ENCODE results near the gene ASB1. TPM values are rescaled to one million over a fixed set of nuclear protein-coding genes. Genes with fewer than 3 reads are reported as not detected.

ASB1 gene
- polyA plus RNA-seq, 1 of the 3 experiments (the other 2 are of a cell fraction): 33.3 TPM

- H3K27me3 ChIP-seq (ENCODE audit: insufficient read depth): no peaks in the 10 kb centered on the region
- H3K9me3 ChIP-seq: no peaks in the 10 kb centered on the region
- no peaks in the 10 kb centered on the region for H3K4me1 ChIP-seq (ENCODE audit: control insufficient read depth in 1 of 2, insufficient read depth in 2 of 2, low read depth in 1 of 2, low read length in 1 of 2)
- ChIA-PET POLR2A (no interaction called here), CTCF (no interaction called here)
- H4K20me1 ChIP-seq (ENCODE audit: insufficient read depth): no peaks in the 10 kb centered on the region
- no peak overlapping the region for H2AFZ ChIP-seq (ENCODE audit: low read depth)
- no peaks in the 10 kb centered on the region for H3K9me2 ChIP-seq
- no peaks in the 10 kb centered on the region for H3F3A ChIP-seq (replicated peaks; ENCODE audit: insufficient read depth)
- TF ChIP-seq YY1 (IDR thresholded peaks at IDR 0.05; ENCODE audit: low read depth) (no peak), RFX5 (IDR thresholded peaks at IDR 0.05; ENCODE audit: low read length) (no peak), TCF12 (IDR thresholded peaks at IDR 0.05) (no peak), FOXJ3 (CRISPR knock-in tag; IDR thresholded peaks at IDR 0.05) (no peak), JUND (IDR thresholded peaks at IDR 0.05) (no peak), REST (IDR thresholded peaks at IDR 0.05; ENCODE audit: low read depth, low read length) (no peak), CHD2 (IDR thresholded peaks at IDR 0.05; ENCODE audit: low read length, partially characterized antibody) (no peak), RXRA (IDR thresholded peaks at IDR 0.05; ENCODE audit: borderline replicate concordance, low read depth) (no peak), SMC3 (IDR thresholded peaks at IDR 0.05; ENCODE audit: low read depth, low read length) (no peak), GATA2 (CRISPR knock-in tag; IDR thresholded peaks at IDR 0.05) (no peak), USF1 (IDR thresholded peaks at IDR 0.05; ENCODE audit: borderline replicate concordance, low read depth) (no peak), MXI1 (IDR thresholded peaks at IDR 0.05; ENCODE audit: low read depth, low read length) (no peak)
- WGBS (ENCODE audit: low lambda C conversion rate): 40% methylated on average over 5 of the region's 5 CpGs
- no peak overlapping the region for H3K4me2 ChIP-seq
- no peak overlapping the region for H3K27ac ChIP-seq (ENCODE audit: low read depth in 2 of 2, low read length in 1 of 2)
- H3K79me2 ChIP-seq (ENCODE audit: insufficient read depth): no peaks in the 10 kb centered on the region
- H3K4me3 ChIP-seq (ENCODE audit: low read depth in 2 of 2, low read length in 1 of 2): no peak overlapping the region
- H3K9ac ChIP-seq: no peak overlapping the region
- H3K36me3 ChIP-seq (replicated peaks in 1 of 2; ENCODE audit: control insufficient read depth in 1 of 2, insufficient read depth in 2 of 2, low read length in 1 of 2): no peaks in the 10 kb centered on the region
- no peak for DNase-seq
These were observed 74.6 kb downstream of the ASB1 start for GRCh38 chr2:238501311-238501710.

Small RNA genes within 50 kb of the gene (small RNA-seq; reads per million reads assigned to genes)
- gene RNU6-234P: 0 reads per million in 7 experiments

Other genes starting within 250 kb of the ASB1 start
- gene ILKAP, start 223.2 kb upstream of the ASB1 start, polyA plus RNA-seq (2012; rRNA removed): 35.6 and 49.2 TPM in 2 replicates
- gene HES6, start 186.9 kb upstream of the ASB1 start, polyA plus RNA-seq (2012; rRNA removed): 3.6 and 4.4 TPM in 2 replicates
- gene PER2, start 138.3 kb upstream of the ASB1 start, polyA plus RNA-seq (2012; rRNA removed): 0.82 and 0.96 TPM in 2 replicates
- 9.7 and 15.0 TPM in 2 replicates for gene TRAF3IP1, start 106.4 kb upstream of the ASB1 start, polyA plus RNA-seq (2012; rRNA removed)

Data from SK-N-SH (cell line).